GM19238 (cell line): ENCODE data around the gene CDC20.
A peak's percentile ranks its signal among the peaks of the same experiment; 100 is the strongest.

Experiments
- DNase-seq: peaks from one replicate; pipeline ENCODE4 v3.0.0; 2011; ENCODE audit warnings: low spot score; ENCODE audit not compliant: insufficient read length

CDC20 gene

DNA sequence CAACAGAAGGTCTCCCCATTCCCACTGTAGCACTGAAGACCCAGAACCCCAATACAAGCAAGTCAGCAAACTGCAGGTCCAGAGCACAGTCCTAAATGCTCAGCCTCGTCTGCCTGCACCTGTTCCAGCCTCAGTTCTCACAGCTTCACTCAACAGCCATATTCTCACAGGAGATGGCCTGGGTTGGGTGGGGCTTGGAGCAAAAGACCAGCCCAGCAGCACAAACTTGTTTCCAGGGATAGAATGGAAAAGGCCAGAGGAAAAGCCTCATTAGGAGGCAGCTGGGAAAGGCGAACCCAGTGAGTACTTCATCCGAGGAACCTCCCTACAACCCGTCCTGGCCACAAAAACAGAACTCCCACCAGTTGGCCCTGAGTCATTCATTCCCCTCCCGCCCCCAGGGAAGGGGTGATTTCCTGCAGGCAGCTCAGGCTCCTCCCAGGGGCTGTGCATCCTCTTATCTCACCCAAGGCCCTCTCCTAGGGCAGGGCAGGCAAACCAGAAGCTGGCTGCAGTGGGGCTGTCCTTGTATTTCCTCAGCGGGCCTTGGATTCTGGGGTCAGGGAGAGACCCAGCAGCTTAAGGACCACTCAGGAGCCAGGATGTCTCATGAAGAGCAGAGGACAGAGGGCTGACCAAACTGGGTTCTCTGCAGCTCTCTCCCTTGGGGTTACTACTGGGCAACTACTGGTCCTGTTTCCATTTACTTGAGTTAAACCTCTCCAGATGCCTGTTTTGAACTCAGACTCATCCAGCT lies 28.6 kb upstream of the CDC20 start:
- DNase-seq, result no peak

- DNase-seq, result no peak
These were observed 27.1 kb upstream of the CDC20 start for GRCh38 chr1:43331688-43332087.

GRCh38 chr1:43334453-43335205 lies 24.2 kb upstream of the CDC20 start:
- no peak for DNase-seq

DNA sequence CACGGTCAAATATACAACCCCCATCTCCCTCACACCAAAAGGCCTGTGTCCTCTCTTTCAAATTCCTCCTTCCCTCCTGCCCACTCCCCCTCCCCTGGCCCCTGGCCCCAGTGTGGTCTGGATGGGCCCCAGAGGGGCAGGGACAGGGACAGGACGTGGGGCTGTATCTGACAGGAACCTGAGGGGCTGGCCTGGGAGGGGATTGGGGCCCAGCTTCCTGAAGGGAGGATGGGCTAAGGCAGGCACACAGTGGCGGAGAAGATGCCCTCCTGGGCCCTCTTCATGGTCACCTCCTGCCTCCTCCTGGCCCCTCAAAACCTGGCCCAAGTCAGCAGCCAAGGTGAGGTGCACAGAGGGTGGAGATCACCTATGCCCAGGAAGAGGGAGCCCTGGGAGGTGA lies 21.2 kb upstream of the CDC20 start, which contains the start of gene MPL:
Gene MPL (plus strand): TSS at position 231 of the 400 bp plus-strand sequence. CDS start 31 bp downstream, at position 262.
- no peak for DNase-seq

DNA sequence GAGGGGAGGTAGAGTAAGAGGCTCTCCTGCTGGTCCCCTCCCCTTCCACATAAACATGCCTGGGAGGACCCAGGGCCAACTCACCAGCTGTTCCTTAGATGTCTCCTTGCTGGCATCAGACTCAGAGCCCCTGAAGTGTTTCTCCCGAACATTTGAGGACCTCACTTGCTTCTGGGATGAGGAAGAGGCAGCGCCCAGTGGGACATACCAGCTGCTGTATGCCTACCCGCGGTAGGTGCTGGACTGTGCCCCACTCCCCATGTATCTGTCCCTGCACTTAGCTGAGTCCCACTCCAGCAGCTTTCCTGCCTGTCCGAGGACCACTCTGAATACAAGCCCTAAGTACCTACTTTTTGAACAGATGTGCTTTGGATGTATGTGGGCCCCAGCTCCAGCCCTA lies 20.8 kb upstream of the CDC20 start:
- no peak for DNase-seq

- no peak for DNase-seq
These were observed 19.1 kb upstream of the CDC20 start for GRCh38 chr1:43339584-43340232.

GRCh38 chr1:43340559-43340958 lies 18.2 kb upstream of the CDC20 start:
- no peak for DNase-seq

- DNase-seq, result no peak
These were observed 14.4 kb upstream of the CDC20 start for GRCh38 chr1:43344267-43344850.

DNA sequence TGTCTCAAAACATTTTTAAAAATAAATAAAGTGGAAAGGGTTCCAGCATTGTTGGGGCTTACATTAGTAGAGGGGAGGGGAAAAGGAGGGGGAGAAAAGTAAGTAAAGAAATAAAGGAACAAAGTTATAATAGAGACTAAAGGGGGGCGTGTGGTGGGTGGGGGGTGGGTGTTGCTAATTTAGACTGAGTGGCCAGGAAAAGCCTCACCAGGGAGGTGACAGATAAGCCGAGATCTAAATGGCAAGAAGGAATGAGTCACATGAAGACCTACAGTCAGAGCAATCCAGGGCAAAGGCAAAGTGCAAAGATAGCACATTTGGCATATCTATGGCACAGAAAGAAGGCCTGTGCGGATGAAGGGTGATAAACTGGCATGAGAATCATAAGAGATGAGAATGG lies 13.7 kb upstream of the CDC20 start:
- no peak for DNase-seq

DNA sequence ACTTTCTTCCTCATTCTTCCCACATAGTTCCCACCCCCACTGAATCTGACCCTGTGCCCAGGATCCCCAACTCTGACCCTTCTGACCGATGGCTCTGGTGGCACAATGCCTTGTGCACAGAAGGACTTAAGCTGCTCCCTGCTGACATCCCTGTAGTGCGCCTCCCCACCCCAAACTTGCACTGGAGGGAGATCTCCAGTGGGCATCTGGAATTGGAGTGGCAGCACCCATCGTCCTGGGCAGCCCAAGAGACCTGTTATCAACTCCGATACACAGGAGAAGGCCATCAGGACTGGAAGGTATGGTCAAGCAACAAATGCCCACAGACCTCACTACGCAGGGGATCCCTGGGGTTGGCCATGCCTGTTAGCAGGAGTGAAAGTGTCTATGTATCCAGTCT lies 12.1 kb upstream of the CDC20 start:
- no peak for DNase-seq

DNA sequence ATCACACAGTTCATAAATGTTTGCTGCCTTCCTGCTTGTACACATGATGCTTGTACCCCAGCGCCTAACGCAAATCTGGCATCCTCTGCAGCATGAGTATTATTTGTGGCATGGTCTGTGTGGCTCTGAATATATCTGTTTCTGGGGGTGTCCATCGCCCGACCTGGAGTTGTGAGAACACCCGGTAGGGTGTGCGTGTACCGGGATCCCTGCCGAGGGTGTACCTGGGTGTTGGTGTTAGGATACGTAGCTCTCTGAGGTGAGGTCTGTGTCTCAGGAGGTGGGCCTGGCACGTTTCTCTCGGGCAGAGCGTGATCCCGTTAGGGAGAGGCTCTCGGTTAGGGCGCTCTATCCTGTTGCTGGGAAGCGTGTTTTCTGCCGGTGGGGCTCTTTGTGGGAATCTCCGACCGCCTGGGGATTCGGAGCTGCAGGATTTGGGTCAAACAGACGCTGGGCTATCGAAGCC lies 10.4 kb upstream of the CDC20 start:
- DNase-seq, result no peak

DNA sequence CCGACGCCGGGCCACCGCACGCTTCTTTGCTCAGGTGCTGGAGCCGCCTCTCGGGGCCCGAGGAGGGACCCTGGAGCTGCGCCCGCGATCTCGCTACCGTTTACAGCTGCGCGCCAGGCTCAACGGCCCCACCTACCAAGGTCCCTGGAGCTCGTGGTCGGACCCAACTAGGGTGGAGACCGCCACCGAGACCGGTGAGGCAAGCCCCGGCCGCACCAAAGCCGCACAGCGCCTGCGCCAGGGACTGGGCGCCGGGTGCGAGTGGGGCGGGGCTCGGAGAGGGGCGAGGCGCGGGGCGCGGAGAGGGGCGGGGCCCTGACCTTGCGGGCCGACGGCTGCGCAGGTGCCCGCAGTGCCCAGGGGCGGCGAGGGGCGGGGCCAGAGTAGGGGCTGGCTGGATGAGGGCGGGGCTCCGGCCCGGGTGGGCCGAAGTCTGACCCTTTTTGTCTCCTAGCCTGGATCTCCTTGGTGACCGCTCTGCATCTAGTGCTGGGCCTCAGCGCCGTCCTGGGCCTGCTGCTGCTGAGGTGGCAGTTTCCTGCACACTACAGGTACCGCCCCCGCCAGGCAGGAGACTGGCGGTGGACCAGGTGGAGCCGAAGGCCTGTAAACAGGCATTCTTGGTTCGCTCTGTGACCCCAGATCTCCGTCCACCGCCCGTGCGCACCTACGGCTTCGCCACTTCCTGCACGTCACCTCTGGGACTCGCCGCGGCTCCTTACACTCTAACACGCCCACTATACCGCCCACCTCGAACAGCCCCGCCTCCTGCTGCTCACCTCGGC lies 9.8 kb upstream of the CDC20 start:
- DNase-seq, result peak; percentile 35

DNA sequence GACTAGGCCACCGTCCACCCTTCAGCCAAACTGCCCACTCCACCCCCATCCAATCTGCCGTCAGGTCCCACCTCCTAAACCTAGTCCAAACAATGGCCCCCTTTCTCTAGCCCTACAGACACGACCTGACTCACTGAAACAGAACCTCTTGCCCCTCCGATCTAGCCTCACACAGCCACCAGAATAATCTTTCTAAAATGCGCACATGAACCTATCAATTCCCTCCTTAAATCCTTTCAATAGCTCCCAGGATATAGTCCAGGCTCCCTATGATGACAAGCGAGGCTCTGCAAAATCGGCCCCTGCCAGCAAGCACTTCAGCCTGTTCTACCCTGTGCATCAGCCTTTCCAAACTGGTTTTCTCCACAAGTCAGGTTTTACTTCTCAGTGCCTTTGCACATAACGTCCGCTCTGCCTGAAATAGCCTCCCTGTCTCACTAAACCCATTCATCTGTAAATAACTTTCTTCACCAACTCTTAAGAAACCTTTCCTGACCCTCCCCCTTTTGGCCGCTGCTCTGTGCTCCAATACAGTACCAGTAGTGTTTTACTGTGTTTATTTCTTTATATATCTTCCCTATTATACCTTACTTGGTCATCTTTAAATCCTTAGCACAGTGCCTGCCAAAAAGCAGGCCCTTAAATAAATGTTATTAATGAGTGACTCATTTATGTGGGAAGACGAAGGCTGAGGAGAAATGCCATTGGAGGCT lies 9.0 kb upstream of the CDC20 start:
- no peak for DNase-seq

DNA sequence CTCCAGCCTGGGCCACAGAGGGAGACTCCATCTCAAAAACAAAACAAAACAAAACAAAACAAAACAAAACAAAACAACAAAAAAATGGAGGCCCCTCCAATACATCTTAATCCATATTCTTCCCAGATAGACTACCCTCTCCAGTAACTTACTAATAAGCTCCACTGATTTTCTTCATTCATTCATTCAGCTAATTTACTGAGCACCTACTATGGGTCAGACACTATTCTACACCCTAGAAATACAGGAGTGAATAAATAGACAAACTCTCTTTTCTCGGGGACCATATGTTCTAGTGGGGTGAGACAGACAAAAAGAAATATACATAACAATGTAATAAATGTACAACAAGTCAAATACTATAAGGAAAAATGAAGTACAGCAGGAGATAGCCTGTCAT lies 7.8 kb upstream of the CDC20 start:
- no peak for DNase-seq

GRCh38 chr1:43351421-43352350 lies 7.1 kb upstream of the CDC20 start:
- no peak for DNase-seq

- DNase-seq, result no peak
These were observed 6.5 kb upstream of the CDC20 start for GRCh38 chr1:43352351-43352705.

GRCh38 chr1:43352881-43353280 lies 5.9 kb upstream of the CDC20 start:
- no peak for DNase-seq

GRCh38 chr1:43354471-43354870 lies 4.3 kb upstream of the CDC20 start:
- no peak for DNase-seq

- no peak for DNase-seq
These were observed 3.8 kb upstream of the CDC20 start for GRCh38 chr1:43354936-43355335.
